HG02571 (cell line): ENCODE data around the gene CST7.

ENCODE experiments used
- ATAC-seq: cut with Tn5 transposase; IDR thresholded peaks from one replicate; pipeline ENCODE4 v1.9.1; 2021; ENCODE audit warnings: mild to moderate bottlenecking, moderate library complexity; ENCODE audit not compliant: unreplicated experiment

CST7 gene

GRCh38 chr20:24984961-24985640 is 36.0 kb downstream of the CST7 start:
- no peak for ATAC-seq

- ATAC-seq: no peak
Measured at GRCh38 chr20:24985802-24986201, 36.7 kb downstream of the CST7 start.

GRCh38 chr20:24986436-24987015 is 37.5 kb downstream of the CST7 start:
- no peak for ATAC-seq

GRCh38 chr20:24987244-24987643 is 38.2 kb downstream of the CST7 start:
- no peak for ATAC-seq

- no peak for ATAC-seq
Measured at GRCh38 chr20:24987873-24988835, 39.1 kb downstream of the CST7 start.

- ATAC-seq: no peak
Measured at GRCh38 chr20:24989162-24989561, 40.1 kb downstream of the CST7 start.

- no peak for ATAC-seq
Measured at GRCh38 chr20:24990810-24991252, 41.8 kb downstream of the CST7 start.

- ATAC-seq: peak; percentile 25
Measured at GRCh38 chr20:24991897-24992486, 42.9 kb downstream of the CST7 start.

GRCh38 chr20:24992487-24993205 is 43.6 kb downstream of the CST7 start, which contains the start of gene APMAP:
TSS of gene APMAP (minus strand) at chr20:24992751. CDS start at chr20:24992688, 63 bp downstream.
- ATAC-seq: peak; percentile 98

- no peak for ATAC-seq
Measured at GRCh38 chr20:24993337-24994185, 44.5 kb downstream of the CST7 start.

GRCh38 chr20:24994186-24994465 is 45.1 kb downstream of the CST7 start:
- no peak for ATAC-seq

GRCh38 chr20:24994470-24995368 is 45.6 kb downstream of the CST7 start:
- ATAC-seq: no peak

- ATAC-seq: no peak
Measured at GRCh38 chr20:24995741-24996448, 46.8 kb downstream of the CST7 start.

- no peak for ATAC-seq
Measured at GRCh38 chr20:24996449-24997377, 47.6 kb downstream of the CST7 start.

- no peak for ATAC-seq
Measured at GRCh38 chr20:24998121-24998520, 49.1 kb downstream of the CST7 start.

- no peak for ATAC-seq
Measured at GRCh38 chr20:24998631-24999445, 49.8 kb downstream of the CST7 start.
